CD4-positive, CD25-positive, alpha-beta regulatory T cell (primary cell): ENCODE results near the gene RASGRP1. TPM values are rescaled to one million over a fixed set of nuclear protein-coding genes. Genes with fewer than 3 reads are reported as not detected.

ENCODE experiments used
- ATAC-seq, 2 donors: fragments of 150-1000 bp; cut with Tn5 transposase; one replicate each; pipeline ENCODE4 v1.10.0; 2021; ENCODE audit warnings: low read depth in 2 of 2, moderate number of reproducible peaks in 2 of 2, moderate library complexity in 1 of 2
- DNase-seq, 3 donors: peaks; one replicate each; pipeline versions ENCODE4 v3.0.0 to v3.0.0-alpha.2; 2012 to 2022; ENCODE audit warnings: mixed read lengths in 1 of 3
- H3K27ac ChIP-seq: one replicate; pipeline ENCODE4 v1.7.0; 2013; ENCODE audit warnings: mild to moderate bottlenecking, low read length; ENCODE audit not compliant: insufficient read depth, poor library complexity, severe bottlenecking
- H3K27me3 ChIP-seq: one replicate; pipeline ENCODE4 v1.7.0; 2013; ENCODE audit warnings: low read length; ENCODE audit not compliant: control insufficient read depth, insufficient read depth
- H3K36me3 ChIP-seq: one replicate; pipeline ENCODE4 v1.7.0; 2013; ENCODE audit warnings: mild to moderate bottlenecking, low read length, moderate library complexity; ENCODE audit not compliant: control insufficient read depth, insufficient read depth
- H3K4me1 ChIP-seq: 2 replicates; pipeline ENCODE4 v1.7.0; 2013; ENCODE audit warnings: mild to moderate bottlenecking, low read length; ENCODE audit not compliant: insufficient read depth, control insufficient read depth, poor library complexity, severe bottlenecking
- H3K4me3 ChIP-seq: one replicate; pipeline ENCODE4 v1.7.0; 2013; ENCODE audit warnings: low read depth, mild to moderate bottlenecking, low read length, moderate library complexity
- H3K9me3 ChIP-seq, 2 experiments: 1 replicate in 1 of 2; 2 replicates in 1 of 2; pipeline ENCODE4 v1.7.0; 2013; ENCODE audit warnings: low read length in 2 of 2, mild to moderate bottlenecking in 1 of 2, moderate library complexity in 1 of 2; ENCODE audit not compliant: control insufficient read depth in 2 of 2
- H3K27ac Mint-ChIP-seq, 3 donors: one replicate each; pipeline ENCODE4 v1.8.0; 2020 to 2022; ENCODE audit warnings: mild to moderate bottlenecking in 3 of 3, mixed read lengths in 3 of 3, moderate library complexity in 2 of 3
- H3K27me3 Mint-ChIP-seq: one replicate; pipeline ENCODE4 v1.8.0; 2022; ENCODE audit warnings: mild to moderate bottlenecking, mixed read lengths
- H3K36me3 Mint-ChIP-seq: one replicate; pipeline ENCODE4 v1.8.0; 2020; ENCODE audit warnings: mixed read lengths
- H3K4me1 Mint-ChIP-seq, 4 donors: one replicate each; pipeline ENCODE4 v1.8.0; 2020 to 2022; ENCODE audit warnings: mixed read lengths in 4 of 4, mild to moderate bottlenecking in 1 of 4
- H3K4me3 Mint-ChIP-seq, 4 donors: one replicate each; pipeline ENCODE4 v1.8.0; 2020 to 2022; ENCODE audit warnings: mild to moderate bottlenecking in 4 of 4, mixed read lengths in 4 of 4, moderate library complexity in 3 of 4
- H3K9me3 Mint-ChIP-seq, 7 donors: one replicate each; pipeline ENCODE4 v1.8.0; 2020 to 2022; ENCODE audit warnings: mixed read lengths in 7 of 7, mild to moderate bottlenecking in 3 of 7, moderate library complexity in 2 of 7
- polyA plus RNA-seq, 4 donors: library from polyadenylated mRNA; unstranded; fragments of 300-500 nt; fragmentation: Illumina TruSeq; gene quantifications; one replicate each; pipeline ENCODE4 v1.2.3, GENCODE V29; 2021
- total RNA-seq: library from RNA; stranded (reverse); gene quantifications from one replicate; pipeline ENCODE4 v1.2.3, GENCODE V29; 2022

The RASGRP1 gene
- total and polyA plus RNA-seq, 5 donors from 2014 or later = 74.5 to 216 (median 87.7) TPM

DNA sequence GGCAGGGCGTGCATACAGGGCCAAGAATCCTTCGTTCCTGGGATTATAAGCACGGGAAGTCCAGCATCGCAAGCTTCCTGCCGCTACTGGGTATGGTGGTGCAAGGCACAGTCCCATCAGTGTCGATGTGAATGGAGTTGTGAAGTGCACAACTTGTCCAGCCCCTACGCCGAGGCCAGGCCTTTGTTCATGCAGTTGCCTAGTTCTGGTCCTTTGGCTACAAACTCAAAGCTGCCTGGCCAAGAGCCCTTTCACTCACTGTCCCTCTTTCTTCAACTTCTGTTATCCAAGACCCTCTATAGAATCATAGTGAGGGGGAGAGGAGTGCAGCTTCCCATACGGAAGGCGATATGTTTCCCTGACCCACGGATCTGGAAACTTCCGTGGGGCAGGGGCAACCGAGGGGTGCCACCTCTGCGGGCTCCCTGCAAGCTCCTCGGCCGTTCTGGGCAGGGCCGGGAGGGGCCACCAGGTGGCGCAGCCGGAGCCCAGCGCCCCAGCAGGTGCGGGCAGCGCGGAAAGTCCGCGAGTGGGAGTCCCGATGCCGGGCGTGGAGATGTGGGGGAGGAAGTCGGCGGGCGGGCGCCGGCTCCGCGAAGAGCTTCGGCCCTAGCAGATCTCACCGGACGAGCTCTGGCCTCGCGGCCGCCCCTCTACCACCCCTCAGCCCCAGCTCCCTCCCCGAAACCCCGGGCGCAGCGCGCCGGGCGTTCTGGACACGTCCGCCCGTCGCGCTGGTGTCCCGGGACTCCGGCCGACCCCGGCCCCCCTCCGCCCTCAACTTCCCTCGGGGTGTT lies 693 bp downstream of the RASGRP1 start:
- H3K36me3 ChIP-seq = peaks cover 9% of the 10 kb centered on the region
- H3K27ac Mint-ChIP-seq = peak overlapping the region; percentile 91 to 98 (median 97)
- H3K27me3 Mint-ChIP-seq = no peaks in the 10 kb centered on the region
- peaks cover 38% of the 10 kb centered on the region for H3K36me3 Mint-ChIP-seq
- no peaks in the 10 kb centered on the region for H3K9me3 ChIP-seq
- H3K4me3 Mint-ChIP-seq = peak overlapping the region; percentile 82 to 99 (median 97)
- DNase-seq (peak; percentile 78 to 90 (median 87)), ATAC-seq (peak; percentile 71 to 73)
- H3K27ac ChIP-seq = peak overlapping the region; percentile 92
- peak overlapping the region; percentile 92 for H3K4me3 ChIP-seq
- H3K9me3 Mint-ChIP-seq = no peaks in the 10 kb centered on the region
- H3K4me1 ChIP-seq = peaks cover 67% of the 10 kb centered on the region
- H3K27me3 ChIP-seq = no peaks in the 10 kb centered on the region
- H3K4me1 Mint-ChIP-seq = peaks cover 28 to 73% (median 47%) of the 10 kb centered on the region in 4 donors

DNA sequence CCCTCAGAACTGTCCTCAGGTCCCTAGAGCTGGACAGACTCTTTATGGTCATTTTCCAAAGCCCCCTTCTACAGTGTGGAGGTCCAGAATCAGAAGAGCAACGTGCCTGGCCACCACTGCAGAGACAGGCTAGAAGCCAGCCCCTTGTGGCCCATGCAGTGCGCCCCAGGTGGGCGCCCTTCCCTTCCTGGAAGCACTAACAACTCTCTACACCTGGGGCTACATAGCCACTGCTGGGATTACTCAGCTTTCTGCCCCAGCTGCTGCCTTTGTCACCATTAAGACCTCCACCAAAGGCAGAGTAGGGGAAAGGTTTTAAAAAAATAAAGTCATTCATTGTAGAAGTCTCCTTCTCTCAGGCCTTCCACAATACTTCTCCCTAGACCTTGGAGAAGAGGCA lies 2.3 kb downstream of the RASGRP1 start:
- Histone ChIP-seq H3K27ac (peak overlapping the region; percentile 92), H3K36me3 (peaks cover 19% of the 10 kb centered on the region), H3K9me3 (no peaks in the 10 kb centered on the region), H3K4me1 (peaks cover 84% of the 10 kb centered on the region), H3K27me3 (no peaks in the 10 kb centered on the region), H3K4me3 (peak overlapping the region; percentile 92)
- ATAC-seq (no peak), DNase-seq (peak in 1 of 3 donors; percentile 56)
- Mint-ChIP-seq H3K4me1 (peaks cover 33 to 87% (median 60%) of the 10 kb centered on the region in 4 donors), H3K36me3 (peaks cover 53% of the 10 kb centered on the region), H3K9me3 (no peaks in the 10 kb centered on the region), H3K27me3 (no peaks in the 10 kb centered on the region), H3K27ac (peak overlapping the region; percentile 91 to 98 (median 97)), H3K4me3 (peak overlapping the region; percentile 82 to 99 (median 97))

DNA sequence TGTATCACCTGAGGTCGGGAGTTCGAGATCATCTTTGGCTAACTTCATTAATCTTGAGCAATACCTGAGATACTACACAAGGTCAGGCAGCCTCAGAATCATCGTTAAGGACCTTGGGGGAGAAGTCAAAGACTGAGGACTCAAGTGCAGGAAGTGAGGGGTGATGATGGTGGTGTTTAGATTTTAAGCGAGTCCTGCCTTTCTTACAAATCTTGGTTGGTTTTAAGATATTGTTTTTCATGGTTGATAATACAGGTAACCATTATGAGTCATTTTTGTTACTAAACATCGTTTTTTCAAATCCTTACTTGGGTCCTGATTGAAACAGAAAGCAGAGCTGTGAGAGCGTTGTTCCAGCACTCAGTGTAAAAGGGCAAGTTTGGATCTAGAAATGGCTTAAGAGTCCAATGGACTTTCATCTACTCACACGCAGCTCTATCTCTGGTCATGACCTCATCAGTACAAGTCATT lies 4.1 kb downstream of the RASGRP1 start:
- Mint-ChIP-seq H3K27ac (peak overlapping the region; percentile 91 to 98 (median 97)), H3K4me1 (peaks cover 40 to 88% (median 67%) of the 10 kb centered on the region in 4 donors), H3K9me3 (no peaks in the 10 kb centered on the region), H3K36me3 (peaks cover 67% of the 10 kb centered on the region), H3K4me3 (peak overlapping the region; percentile 82 to 99 (median 97)), H3K27me3 (no peaks in the 10 kb centered on the region)
- peak; percentile 12 to 79 (median 55) for DNase-seq
- H3K27me3 ChIP-seq = no peaks in the 10 kb centered on the region
- H3K9me3 ChIP-seq = no peaks in the 10 kb centered on the region
- H3K4me3 ChIP-seq = peak overlapping the region; percentile 92
- ATAC-seq = peak; percentile 29 to 36
- H3K36me3 ChIP-seq = peaks cover 36% of the 10 kb centered on the region
- peaks cover 91% of the 10 kb centered on the region for H3K4me1 ChIP-seq
- H3K27ac ChIP-seq = peak overlapping the region; percentile 92

DNA sequence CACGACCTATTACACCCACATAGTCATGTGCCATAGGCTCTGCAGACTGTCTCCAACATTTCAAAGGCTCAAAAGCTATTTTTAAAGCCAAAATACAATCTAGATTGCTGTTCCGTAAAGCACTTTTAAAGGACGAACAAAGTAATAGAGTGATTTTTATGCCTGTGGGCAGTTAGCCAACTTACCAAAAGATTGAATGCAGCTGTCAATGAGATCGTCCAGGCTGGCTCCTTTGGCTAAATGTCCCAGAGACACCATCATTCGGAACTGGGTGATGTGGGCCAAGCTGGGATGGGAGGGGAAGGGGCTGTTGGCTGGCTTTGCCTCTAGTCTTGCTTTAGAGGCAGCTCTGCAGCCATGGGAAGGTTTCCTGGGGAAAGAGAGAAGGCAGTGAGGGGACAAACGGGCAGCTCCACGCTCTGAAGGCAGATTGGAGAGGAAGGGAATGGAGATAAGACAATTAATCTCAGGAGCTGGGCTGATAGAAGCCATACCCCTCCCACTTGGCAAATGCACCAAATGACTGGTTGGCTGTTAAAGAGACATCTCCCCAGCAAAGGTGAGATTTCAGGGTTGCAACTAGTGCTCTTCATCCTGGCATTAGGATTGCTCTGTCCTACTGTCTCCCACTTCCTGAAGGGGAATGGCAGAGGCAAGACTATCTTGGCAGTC lies 4.8 kb downstream of the RASGRP1 start:
- H3K9me3 ChIP-seq = no peaks in the 10 kb centered on the region
- Mint-ChIP-seq H3K9me3 (no peaks in the 10 kb centered on the region), H3K36me3 (peaks cover 72% of the 10 kb centered on the region), H3K4me3 (peak overlapping the region; percentile 82 to 99 (median 97)), H3K27me3 (no peaks in the 10 kb centered on the region), H3K27ac (peak overlapping the region; percentile 91 to 98 (median 97)), H3K4me1 (peaks cover 44 to 91% (median 70%) of the 10 kb centered on the region in 4 donors)
- H3K27ac ChIP-seq = peak overlapping the region; percentile 92
- H3K4me3 ChIP-seq = peak overlapping the region; percentile 92
- H3K4me1 ChIP-seq = peaks cover 91% of the 10 kb centered on the region
- peaks cover 43% of the 10 kb centered on the region for H3K36me3 ChIP-seq
- no peaks in the 10 kb centered on the region for H3K27me3 ChIP-seq
- no peak for ATAC-seq
- no peak for DNase-seq

DNA sequence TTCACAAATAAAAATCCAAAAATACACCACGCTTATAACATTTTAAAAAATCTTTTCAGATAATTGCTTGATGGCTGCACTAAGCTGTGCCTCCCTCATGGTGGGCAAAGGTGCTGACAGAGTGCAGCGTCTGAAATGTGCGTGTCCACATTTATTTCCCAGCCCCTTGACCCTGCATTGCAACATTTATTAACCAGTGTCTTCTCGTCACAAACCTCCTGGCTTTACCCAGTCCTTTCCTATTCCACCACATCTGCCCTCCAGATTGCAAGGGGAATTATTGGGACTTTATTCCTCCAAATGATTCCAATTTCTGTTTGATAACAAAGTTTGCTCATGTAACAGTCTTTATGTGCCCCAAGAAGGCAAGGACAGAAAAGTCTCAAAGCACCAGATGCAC lies 5.5 kb downstream of the RASGRP1 start:
- H3K27ac Mint-ChIP-seq = peak overlapping the region; percentile 91 to 98 (median 98)
- no peaks in the 10 kb centered on the region for H3K27me3 ChIP-seq
- peaks cover 97% of the 10 kb centered on the region for H3K4me1 ChIP-seq
- peak overlapping the region; percentile 92 for H3K27ac ChIP-seq
- peaks cover 44 to 97% (median 76%) of the 10 kb centered on the region in 4 donors for H3K4me1 Mint-ChIP-seq
- H3K36me3 Mint-ChIP-seq = peaks cover 72% of the 10 kb centered on the region
- no peak for DNase-seq
- H3K36me3 ChIP-seq = peaks cover 44% of the 10 kb centered on the region
- ATAC-seq = no peak
- H3K4me3 ChIP-seq = peak overlapping the region; percentile 92
- peak overlapping the region; percentile 82 to 99 (median 97) for H3K4me3 Mint-ChIP-seq
- no peaks in the 10 kb centered on the region for H3K27me3 Mint-ChIP-seq
- no peaks in the 10 kb centered on the region for H3K9me3 ChIP-seq
- H3K9me3 Mint-ChIP-seq = no peaks in the 10 kb centered on the region

DNA sequence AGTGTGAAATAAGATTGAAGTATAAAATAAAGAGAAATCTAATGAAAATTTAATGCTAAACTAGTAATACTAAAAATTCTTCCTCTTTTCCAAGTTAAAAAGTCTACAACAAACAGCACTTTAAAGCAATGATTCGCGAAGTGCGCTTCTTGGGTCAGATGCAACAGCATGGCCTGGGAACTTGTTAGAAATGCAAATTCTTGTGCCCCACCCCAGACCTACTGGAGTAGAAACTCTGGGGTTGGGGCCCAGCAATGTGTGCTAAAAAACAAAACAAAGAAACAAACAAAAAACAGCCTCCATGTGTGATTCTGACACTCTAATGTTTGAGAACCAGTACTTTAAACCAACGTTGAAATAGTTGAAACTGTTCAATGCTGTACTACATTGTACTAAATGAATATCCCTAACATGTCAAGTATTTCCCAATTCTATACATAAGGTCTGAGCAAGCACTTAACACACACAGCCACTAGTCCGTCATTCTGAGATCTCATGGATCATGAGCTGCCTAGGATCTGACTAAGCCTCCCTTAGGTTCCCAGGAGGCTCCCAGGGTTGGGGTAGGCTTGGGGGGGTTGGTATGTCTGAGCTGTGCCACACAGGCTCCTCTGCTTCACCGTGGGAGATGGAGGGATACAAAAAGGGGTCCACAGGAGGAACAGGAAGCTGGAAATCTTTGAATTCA lies 6.1 kb downstream of the RASGRP1 start:
- H3K27ac ChIP-seq = peak overlapping the region; percentile 92
- Mint-ChIP-seq H3K36me3 (peaks cover 74% of the 10 kb centered on the region), H3K27ac (peak overlapping the region; percentile 91 to 98 (median 93))

DNA sequence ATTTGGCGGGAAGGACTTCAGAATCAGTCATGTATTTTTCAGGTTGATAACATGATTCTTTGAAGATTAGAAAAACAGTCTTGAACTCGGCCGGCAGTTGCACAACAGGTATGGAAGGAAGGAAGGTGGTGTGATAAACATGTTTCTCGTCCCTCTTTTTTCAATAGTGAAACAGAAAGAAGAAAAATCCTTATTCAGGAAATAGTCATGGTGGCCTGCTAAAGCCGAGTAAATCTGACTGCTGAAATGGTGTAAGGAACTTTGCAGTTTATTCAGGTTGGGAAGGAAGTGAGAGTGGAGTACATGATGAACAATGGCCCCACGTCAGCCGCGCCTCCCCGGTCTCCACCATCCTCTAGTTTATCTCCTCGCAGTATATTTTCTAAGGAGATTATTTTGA lies 6.7 kb downstream of the RASGRP1 start:
- Mint-ChIP-seq H3K4me3 (peak overlapping the region; percentile 82 to 99 (median 97)), H3K36me3 (peaks cover 74% of the 10 kb centered on the region), H3K27me3 (no peaks in the 10 kb centered on the region), H3K4me1 (peaks cover 52 to 100% (median 88%) of the 10 kb centered on the region in 4 donors), H3K9me3 (no peaks in the 10 kb centered on the region), H3K27ac (peak overlapping the region; percentile 91 to 98 (median 93))
- Histone ChIP-seq H3K27ac (peak overlapping the region; percentile 92), H3K27me3 (no peaks in the 10 kb centered on the region), H3K36me3 (peaks cover 56% of the 10 kb centered on the region), H3K4me1 (peaks cover 100% of the 10 kb centered on the region), H3K4me3 (peak overlapping the region; percentile 92), H3K9me3 (no peaks in the 10 kb centered on the region)
- peak in 1 of 2 donors; percentile 10 for ATAC-seq
- peak in 1 of 3 donors; percentile 70 for DNase-seq

More for the DNA sequence above, 6.1 kb downstream of the RASGRP1 start:
- no peaks in the 10 kb centered on the region for H3K9me3 ChIP-seq
- H3K4me3 Mint-ChIP-seq = peak overlapping the region; percentile 82 to 99 (median 97)
- peaks cover 51% of the 10 kb centered on the region for H3K36me3 ChIP-seq
- H3K4me1 ChIP-seq = peaks cover 100% of the 10 kb centered on the region
- H3K27me3 Mint-ChIP-seq = no peaks in the 10 kb centered on the region
- H3K27me3 ChIP-seq = no peaks in the 10 kb centered on the region
- DNase-seq (no peak), ATAC-seq (no peak)
- no peaks in the 10 kb centered on the region for H3K9me3 Mint-ChIP-seq
- peak overlapping the region; percentile 92 for H3K4me3 ChIP-seq
- peaks cover 50 to 99% (median 82%) of the 10 kb centered on the region in 4 donors for H3K4me1 Mint-ChIP-seq
